ENCODE data around the gene CACNA2D3. TPM values are rescaled to one million over a fixed set of nuclear protein-coding genes. Genes with fewer than 3 reads are reported as not detected.

Gene CACNA2D3
- total RNA-seq, 1 experiment from 2014 or later, result 0.59 TPM

- Histone ChIP-seq H3K36me3 (ENCODE audit: low read depth) (no peaks in the 10 kb centered on the region), H4K20me1 (ENCODE audit: insufficient read depth) (no peaks in the 10 kb centered on the region), H3K4me1 (replicated peaks; ENCODE audit: insufficient read depth) (no peaks in the 10 kb centered on the region), H3K4me3 (no peak overlapping the region), H3K4me2 (no peak overlapping the region), H3F3A (ENCODE audit: insufficient read depth, low read depth) (no peaks in the 10 kb centered on the region), H3K9me3 (ENCODE audit: insufficient read depth, low read depth) (no peaks in the 10 kb centered on the region), H3K9me2 (ENCODE audit: insufficient read depth) (no peaks in the 10 kb centered on the region), H2AFZ (no peak overlapping the region), H3K27ac (no peak overlapping the region), H3K27me3 (ENCODE audit: insufficient read depth, low read depth) (peaks cover 31% of the 10 kb centered on the region), H3K79me2 (ENCODE audit: low read depth) (no peaks in the 10 kb centered on the region)
- no peak for DNase-seq
- BruUV-seq (replicated peaks), result no TSS peak
- POLR2A ChIA-PET (ENCODE audit: unreplicated experiment), result no interaction called here
- CTCF ChIA-PET, result no interaction called here
- no peak for TF ChIP-seq EZH2 (IDR thresholded peaks at IDR 0.05; ENCODE audit: low read depth)
- TF ChIP-seq CTCF (conservative IDR thresholded peaks at IDR 0.05), result no peak
- intact Hi-C loops (cut with micrococcal nuclease; ENCODE audit: unreplicated experiment), result no loop called here
Measured at GRCh38 chr3:54621184-54621583, 498.8 kb downstream of the CACNA2D3 start.

- no TSS peak for BruUV-seq (replicated peaks)
- POLR2A ChIA-PET (ENCODE audit: unreplicated experiment), result no interaction called here
Measured at GRCh38 chr3:54622678-54623077, 500.3 kb downstream of the CACNA2D3 start.

GRCh38 chr3:54625805-54626787 lies 503.7 kb downstream of the CACNA2D3 start:
- H3K79me2 ChIP-seq (ENCODE audit: low read depth), result no peaks in the 10 kb centered on the region
- intact Hi-C loops (cut with micrococcal nuclease; ENCODE audit: unreplicated experiment), result no loop called here
- ChIA-PET POLR2A (ENCODE audit: unreplicated experiment) (no interaction called here), CTCF (no interaction called here)
- no peak overlapping the region for H3K4me2 ChIP-seq
- no peaks in the 10 kb centered on the region for H3K9me2 ChIP-seq (ENCODE audit: insufficient read depth)
- no peak for TF ChIP-seq CTCF (conservative IDR thresholded peaks at IDR 0.05)
- no peaks in the 10 kb centered on the region for H3K4me1 ChIP-seq (replicated peaks; ENCODE audit: insufficient read depth)
- H3K27me3 ChIP-seq (ENCODE audit: insufficient read depth, low read depth), result peaks cover 51% of the 10 kb centered on the region
- H3K36me3 ChIP-seq (ENCODE audit: low read depth), result no peaks in the 10 kb centered on the region
- H3K9me3 ChIP-seq (ENCODE audit: insufficient read depth, low read depth), result no peaks in the 10 kb centered on the region
- no peak overlapping the region for H3K27ac ChIP-seq
- no TSS peak for BruUV-seq (replicated peaks)
- no peak for DNase-seq
- no peaks in the 10 kb centered on the region for H3F3A ChIP-seq (ENCODE audit: insufficient read depth, low read depth)
- H4K20me1 ChIP-seq (ENCODE audit: insufficient read depth), result no peaks in the 10 kb centered on the region
- H3K4me3 ChIP-seq, result no peak overlapping the region
- no peak overlapping the region for H2AFZ ChIP-seq

More at GRCh38 chr3:54622678-54623077, 500.3 kb downstream of the CACNA2D3 start:
- H4K20me1 ChIP-seq (ENCODE audit: insufficient read depth), result no peaks in the 10 kb centered on the region
- intact Hi-C loops (cut with micrococcal nuclease; ENCODE audit: unreplicated experiment), result no loop called here
- no peak for DNase-seq
- no peaks in the 10 kb centered on the region for H3K79me2 ChIP-seq (ENCODE audit: low read depth)
- no peak overlapping the region for H2AFZ ChIP-seq
- H3K9me2 ChIP-seq (ENCODE audit: insufficient read depth), result no peaks in the 10 kb centered on the region
- CTCF ChIA-PET, result no interaction called here
- no peaks in the 10 kb centered on the region for H3F3A ChIP-seq (ENCODE audit: insufficient read depth, low read depth)
- no peaks in the 10 kb centered on the region for H3K36me3 ChIP-seq (ENCODE audit: low read depth)
- TF ChIP-seq CTCF (conservative IDR thresholded peaks at IDR 0.05), result no peak
- TF ChIP-seq EZH2 (IDR thresholded peaks at IDR 0.05; ENCODE audit: low read depth), result no peak
- no peak overlapping the region for H3K4me3 ChIP-seq
- H3K27me3 ChIP-seq (ENCODE audit: insufficient read depth, low read depth), result peaks cover 41% of the 10 kb centered on the region
- H3K27ac ChIP-seq, result no peak overlapping the region
- H3K4me2 ChIP-seq, result no peak overlapping the region
- H3K9me3 ChIP-seq (ENCODE audit: insufficient read depth, low read depth), result no peaks in the 10 kb centered on the region
- no peaks in the 10 kb centered on the region for H3K4me1 ChIP-seq (replicated peaks; ENCODE audit: insufficient read depth)

All from PC-9 (cell line).